ENCODE data around the gene CCDC88C.

DNA sequence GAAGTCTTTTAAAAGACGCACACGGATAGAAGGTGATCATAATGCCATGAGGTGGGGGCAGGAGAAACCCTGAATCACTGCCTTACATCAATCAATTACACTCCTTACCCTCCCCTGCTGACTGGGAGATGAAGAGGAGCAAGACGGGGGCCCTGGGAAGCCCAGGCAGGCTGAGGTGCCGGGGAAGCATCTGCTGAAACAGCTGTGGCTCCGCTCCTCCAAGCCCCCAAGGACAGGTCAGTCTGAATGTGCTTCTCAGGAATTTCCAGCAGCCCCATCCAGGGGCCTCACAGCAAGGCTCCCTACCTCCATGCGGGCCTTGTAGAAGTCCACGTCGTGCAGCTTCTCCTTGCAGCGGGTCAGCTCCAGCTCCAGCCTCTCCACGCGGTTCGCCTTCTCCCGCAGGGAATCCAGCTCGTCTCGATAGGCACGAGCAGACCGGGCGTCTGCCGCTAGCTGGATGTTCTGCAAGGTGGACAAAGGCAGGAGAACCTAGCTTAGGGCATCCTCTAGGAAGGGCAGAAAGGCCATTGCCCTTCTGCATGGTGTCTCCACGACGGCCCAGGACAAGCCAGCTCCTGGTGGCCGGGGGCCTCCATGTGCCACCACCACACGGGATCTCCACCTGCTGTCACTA, 79.8 kb downstream of the CCDC88C start:
- TF ChIP-seq POLR2AphosphoS5 (IDR thresholded peaks at IDR 0.05; ENCODE audit: low read depth): no peak
- TF ChIP-seq, protein P1, sequence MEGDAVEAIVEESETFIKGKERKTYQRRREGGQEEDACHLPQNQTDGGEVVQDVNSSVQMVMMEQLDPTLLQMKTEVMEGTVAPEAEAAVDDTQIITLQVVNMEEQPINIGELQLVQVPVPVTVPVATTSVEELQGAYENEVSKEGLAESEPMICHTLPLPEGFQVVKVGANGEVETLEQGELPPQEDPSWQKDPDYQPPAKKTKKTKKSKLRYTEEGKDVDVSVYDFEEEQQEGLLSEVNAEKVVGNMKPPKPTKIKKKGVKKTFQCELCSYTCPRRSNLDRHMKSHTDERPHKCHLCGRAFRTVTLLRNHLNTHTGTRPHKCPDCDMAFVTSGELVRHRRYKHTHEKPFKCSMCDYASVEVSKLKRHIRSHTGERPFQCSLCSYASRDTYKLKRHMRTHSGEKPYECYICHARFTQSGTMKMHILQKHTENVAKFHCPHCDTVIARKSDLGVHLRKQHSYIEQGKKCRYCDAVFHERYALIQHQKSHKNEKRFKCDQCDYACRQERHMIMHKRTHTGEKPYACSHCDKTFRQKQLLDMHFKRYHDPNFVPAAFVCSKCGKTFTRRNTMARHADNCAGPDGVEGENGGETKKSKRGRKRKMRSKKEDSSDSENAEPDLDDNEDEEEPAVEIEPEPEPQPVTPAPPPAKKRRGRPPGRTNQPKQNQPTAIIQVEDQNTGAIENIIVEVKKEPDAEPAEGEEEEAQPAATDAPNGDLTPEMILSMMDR (conservative IDR thresholded peaks at IDR 0.05; ENCODE audit: low read depth in 2 of 2): no peak
- no peak for TF ChIP-seq REST (IDR thresholded peaks at IDR 0.05; ENCODE audit: unreplicated experiment)
- no peak for TF ChIP-seq EZH2 (IDR thresholded peaks at IDR 0.05; ENCODE audit: low read depth, unreplicated experiment)
- no peak for TF ChIP-seq EZH2phosphoT487 (IDR thresholded peaks at IDR 0.05; ENCODE audit: unreplicated experiment)
- TF ChIP-seq CREB1 (CRISPR knock-in tag; IDR thresholded peaks at IDR 0.05; ENCODE audit: low read depth): no peak
- TF ChIP-seq JUNB (IDR thresholded peaks at IDR 0.05; ENCODE audit: unreplicated experiment): no peak
- no peak for TF ChIP-seq ZNF331 (CRISPR knock-in tag; IDR thresholded peaks at IDR 0.05; ENCODE audit: low read depth)
